SK-N-MC (cell line): ENCODE measurements around the gene PRICKLE2.

Source experiments
- DNase-seq: peaks from one replicate; pipeline ENCODE4 v3.0.0-alpha.2; 2011; ENCODE audit warnings: low read depth, low spot score
- H3K27ac ChIP-seq: fragments of 200-600 bp; sonication (generic); 2 replicates; pipeline ENCODE4 v1.5.1; 2016; ENCODE audit warnings: mixed run types
- H3K36me3 ChIP-seq: fragments of 200-600 bp; sonication (generic); 2 replicates; pipeline ENCODE4 v1.6.1; 2017; ENCODE audit warnings: antibody characterized with exemption, low read length, mixed read lengths; ENCODE audit not compliant: insufficient read depth
- H3K4me3 ChIP-seq: fragments of 200-600 bp; sonication (generic); 2 replicates; pipeline ENCODE4 v1.5.1; 2016
- H3K9ac ChIP-seq: fragments of 200-600 bp; sonication (generic); 2 replicates; pipeline ENCODE4 v1.8.0; 2017; ENCODE audit warnings: mixed run types, mixed read lengths; ENCODE audit not compliant: insufficient read length
- H3K9me3 ChIP-seq: fragments of 200-600 bp; sonication (generic); 2 replicates; pipeline ENCODE4 v1.6.1; 2017; ENCODE audit warnings: low read depth, mild to moderate bottlenecking, antibody characterized with exemption, low read length, moderate library complexity, mixed read lengths
- EZH2 ChIP-seq: fragments of 200-600 bp; sonication (generic); IDR thresholded peaks from one replicate; pipeline ENCODE4 v1.6.1; 2017; ENCODE audit warnings: antibody characterized with exemption
- FOXP2 ChIP-seq: optimal IDR thresholded peaks from 2 replicates; pipeline ENCODE3; 2011; ENCODE audit warnings: mild to moderate bottlenecking, moderate library complexity; ENCODE audit not compliant: insufficient read depth; ENCODE audit errors: extremely low read length, control extremely low read depth
- POLR2AphosphoS5 ChIP-seq: IDR thresholded peaks from 2 replicates; pipeline ENCODE4 v1.6.1; 2012; ENCODE audit warnings: mild to moderate bottlenecking, low read depth, low read length, borderline replicate concordance

Gene PRICKLE2

GRCh38 chr3:64133272-64133671 is 92.0 kb downstream of the PRICKLE2 start:
- H3K9ac ChIP-seq = no peak overlapping the region
- H3K36me3 ChIP-seq = no peaks in the 10 kb centered on the region
- DNase-seq = no peak
- H3K27ac ChIP-seq = no peak overlapping the region
- no peak overlapping the region for H3K4me3 ChIP-seq
- H3K9me3 ChIP-seq = no peaks in the 10 kb centered on the region
- TF ChIP-seq EZH2 = no peak
- no peak for TF ChIP-seq FOXP2
- TF ChIP-seq POLR2AphosphoS5 = no peak

- no peak overlapping the region for H3K27ac ChIP-seq
- no peak for DNase-seq
- H3K36me3 ChIP-seq = no peaks in the 10 kb centered on the region
- no peak overlapping the region for H3K9ac ChIP-seq
- TF ChIP-seq EZH2 (no peak), POLR2AphosphoS5 (no peak), FOXP2 (no peak)
- H3K9me3 ChIP-seq = no peaks in the 10 kb centered on the region
- H3K4me3 ChIP-seq = no peak overlapping the region
Observed at GRCh38 chr3:64131725-64132469, 93.4 kb downstream of the PRICKLE2 start.

GRCh38 chr3:64130436-64130835 is 94.8 kb downstream of the PRICKLE2 start:
- Histone ChIP-seq H3K9ac (no peak overlapping the region), H3K9me3 (no peaks in the 10 kb centered on the region), H3K36me3 (no peaks in the 10 kb centered on the region), H3K27ac (no peak overlapping the region), H3K4me3 (no peak overlapping the region)
- TF ChIP-seq FOXP2 (no peak), POLR2AphosphoS5 (no peak), EZH2 (no peak)
- no peak for DNase-seq

- Histone ChIP-seq H3K27ac (no peak overlapping the region), H3K9me3 (no peaks in the 10 kb centered on the region), H3K9ac (no peak overlapping the region), H3K4me3 (no peak overlapping the region), H3K36me3 (no peaks in the 10 kb centered on the region)
- DNase-seq = no peak
- no peak for TF ChIP-seq EZH2
- no peak for TF ChIP-seq FOXP2
- no peak for TF ChIP-seq POLR2AphosphoS5
Observed at GRCh38 chr3:64129581-64129980, 95.7 kb downstream of the PRICKLE2 start.

- no peak overlapping the region for H3K27ac ChIP-seq
- TF ChIP-seq POLR2AphosphoS5 = no peak
- TF ChIP-seq FOXP2 = no peak
- no peak for TF ChIP-seq EZH2
- no peak overlapping the region for H3K9ac ChIP-seq
- no peak overlapping the region for H3K4me3 ChIP-seq
- no peaks in the 10 kb centered on the region for H3K36me3 ChIP-seq
- H3K9me3 ChIP-seq = no peaks in the 10 kb centered on the region
- DNase-seq = no peak
Observed at GRCh38 chr3:64129106-64129505, 96.2 kb downstream of the PRICKLE2 start.

- no peak for TF ChIP-seq POLR2AphosphoS5
- no peak for TF ChIP-seq EZH2
- no peak for TF ChIP-seq FOXP2
- Histone ChIP-seq H3K27ac (no peak overlapping the region), H3K9ac (no peak overlapping the region), H3K36me3 (no peaks in the 10 kb centered on the region), H3K4me3 (no peak overlapping the region), H3K9me3 (no peaks in the 10 kb centered on the region)
- DNase-seq = no peak
Observed at GRCh38 chr3:64125561-64125960, 99.7 kb downstream of the PRICKLE2 start.

- Histone ChIP-seq H3K4me3 (no peak overlapping the region), H3K27ac (no peak overlapping the region), H3K36me3 (no peaks in the 10 kb centered on the region), H3K9me3 (no peaks in the 10 kb centered on the region), H3K9ac (no peak overlapping the region)
- TF ChIP-seq EZH2 (no peak), FOXP2 (no peak), POLR2AphosphoS5 (no peak)
- no peak for DNase-seq
Observed at GRCh38 chr3:64123931-64124330, 101.3 kb downstream of the PRICKLE2 start.

GRCh38 chr3:64122476-64122875 is 102.8 kb downstream of the PRICKLE2 start:
- Histone ChIP-seq H3K9ac (no peak overlapping the region), H3K4me3 (no peak overlapping the region), H3K36me3 (no peaks in the 10 kb centered on the region), H3K9me3 (no peaks in the 10 kb centered on the region), H3K27ac (no peak overlapping the region)
- no peak for DNase-seq
- TF ChIP-seq EZH2 (no peak), FOXP2 (no peak), POLR2AphosphoS5 (no peak)
